ENCODE measurements around the gene TTC33.
A peak's percentile ranks its signal among the peaks of the same experiment; 100 is the strongest.

Gene TTC33

GRCh38 chr5:40551496-40552491, 204.0 kb downstream of the TTC33 start:
- TF ChIP-seq CTCF (conservative IDR thresholded peaks at IDR 0.05; ENCODE audit: low read depth), result no peak
- CTCF ChIA-PET, result interaction anchor here (0.5 to 0.6 kb wide), 2 partner anchors 304 to 780 kb away, joined by 3 read pairs; no protein-coding TSS in a partner anchor
- peak; percentile 92 for DNase-seq (ENCODE audit: low spot score)
- peak overlapping the region; percentile 89 for H3K27ac ChIP-seq
- POLR2A ChIA-PET (ENCODE audit: low non-redundant PET), result no interaction called here

GRCh38 chr5:40550481-40550880, 205.3 kb downstream of the TTC33 start:
- ChIA-PET POLR2A (ENCODE audit: low non-redundant PET) (no interaction called here), CTCF (no interaction called here)
- no peak for TF ChIP-seq CTCF (conservative IDR thresholded peaks at IDR 0.05; ENCODE audit: low read depth)
- DNase-seq (ENCODE audit: low spot score), result no peak
- H3K27ac ChIP-seq, result no peak overlapping the region

GRCh38 chr5:40549616-40550015, 206.1 kb downstream of the TTC33 start:
- TF ChIP-seq CTCF (conservative IDR thresholded peaks at IDR 0.05; ENCODE audit: low read depth), result no peak
- no peak overlapping the region for H3K27ac ChIP-seq
- no peak for DNase-seq (ENCODE audit: low spot score)
- CTCF ChIA-PET, result interaction anchor here (0.6 kb wide), 2 partner anchors 31 to 115 kb away, joined by 3 read pairs; no protein-coding TSS in a partner anchor
- POLR2A ChIA-PET (ENCODE audit: low non-redundant PET), result no interaction called here

GRCh38 chr5:40547994-40548575, 207.7 kb downstream of the TTC33 start:
- ChIA-PET CTCF (no interaction called here), POLR2A (ENCODE audit: low non-redundant PET) (no interaction called here)
- DNase-seq (ENCODE audit: low spot score), result no peak
- no peak for TF ChIP-seq CTCF (conservative IDR thresholded peaks at IDR 0.05; ENCODE audit: low read depth)
- no peak overlapping the region for H3K27ac ChIP-seq

GRCh38 chr5:40547557-40547956, 208.2 kb downstream of the TTC33 start:
- CTCF ChIA-PET, result no interaction called here
- no peak for TF ChIP-seq CTCF (conservative IDR thresholded peaks at IDR 0.05; ENCODE audit: low read depth)
- POLR2A ChIA-PET (ENCODE audit: low non-redundant PET), result no interaction called here

GRCh38 chr5:40540301-40540700, 215.5 kb downstream of the TTC33 start:
- no peak for DNase-seq (ENCODE audit: low spot score)
- no peak for TF ChIP-seq CTCF (conservative IDR thresholded peaks at IDR 0.05; ENCODE audit: low read depth)
- ChIA-PET CTCF (no interaction called here), POLR2A (ENCODE audit: low non-redundant PET) (no interaction called here)
- no peak overlapping the region for H3K27ac ChIP-seq

More at GRCh38 chr5:40547557-40547956, 208.2 kb downstream of the TTC33 start:
- H3K27ac ChIP-seq, result no peak overlapping the region
- no peak for DNase-seq (ENCODE audit: low spot score)

Data from RWPE1 (cell line).